Measurements from ENCODE around the gene DDX59. TPM values are rescaled to one million over a fixed set of nuclear protein-coding genes. Genes with fewer than 3 reads are reported as not detected.

Gene DDX59
- total RNA-seq, 1 donor from 2014 or later: 19.0 TPM

- Mint-ChIP-seq H3K4me1 (ENCODE audit: unreplicated experiment) (peaks cover 8% of the 10 kb centered on the region), H3K9me3 (peaks cover 4% of the 10 kb centered on the region), H3K27me3 (no peaks in the 10 kb centered on the region), H3K27ac (no peak overlapping the region), H3K4me3 (no peak overlapping the region), H3K36me3 (no peaks in the 10 kb centered on the region)
- no peak for TF ChIP-seq CTCF (conservative IDR thresholded peaks at IDR 0.05)
- no peak for DNase-seq (ENCODE audit: extremely low spot score, unreplicated experiment)
Observed at GRCh38 chr1:200707116-200707515, 37.4 kb upstream of the DDX59 start.

GRCh38 chr1:200706111-200706814 lies 36.6 kb upstream of the DDX59 start:
- Mint-ChIP-seq H3K4me3 (no peak overlapping the region), H3K9me3 (peaks cover 4% of the 10 kb centered on the region), H3K27ac (no peak overlapping the region), H3K36me3 (no peaks in the 10 kb centered on the region), H3K4me1 (ENCODE audit: unreplicated experiment) (peaks cover 8% of the 10 kb centered on the region), H3K27me3 (no peaks in the 10 kb centered on the region)
- TF ChIP-seq CTCF (conservative IDR thresholded peaks at IDR 0.05): no peak
- no peak for DNase-seq (ENCODE audit: extremely low spot score, unreplicated experiment)

- no peak overlapping the region for H3K27ac Mint-ChIP-seq
- no peak for TF ChIP-seq CTCF (conservative IDR thresholded peaks at IDR 0.05)
- DNase-seq (ENCODE audit: extremely low spot score, unreplicated experiment): no peak
Observed at GRCh38 chr1:200704986-200705500, 35.3 kb upstream of the DDX59 start.

GRCh38 chr1:200699871-200700270 lies 30.2 kb upstream of the DDX59 start:
- Mint-ChIP-seq H3K27ac (no peak overlapping the region), H3K4me1 (ENCODE audit: unreplicated experiment) (no peaks in the 10 kb centered on the region), H3K9me3 (no peaks in the 10 kb centered on the region), H3K27me3 (no peaks in the 10 kb centered on the region), H3K4me3 (no peak overlapping the region), H3K36me3 (no peaks in the 10 kb centered on the region)
- no peak for DNase-seq (ENCODE audit: extremely low spot score, unreplicated experiment)
- no peak for TF ChIP-seq CTCF (conservative IDR thresholded peaks at IDR 0.05)

More at GRCh38 chr1:200704986-200705500, 35.3 kb upstream of the DDX59 start:
- no peak overlapping the region for H3K4me3 Mint-ChIP-seq
- H3K36me3 Mint-ChIP-seq: no peaks in the 10 kb centered on the region
- H3K9me3 Mint-ChIP-seq: peaks cover 2% of the 10 kb centered on the region
- H3K4me1 Mint-ChIP-seq (ENCODE audit: unreplicated experiment): peaks cover 2% of the 10 kb centered on the region
- H3K27me3 Mint-ChIP-seq: no peaks in the 10 kb centered on the region

- TF ChIP-seq CTCF (conservative IDR thresholded peaks at IDR 0.05): no peak
- Mint-ChIP-seq H3K4me3 (no peak overlapping the region), H3K4me1 (ENCODE audit: unreplicated experiment) (no peaks in the 10 kb centered on the region), H3K27ac (no peak overlapping the region), H3K36me3 (no peaks in the 10 kb centered on the region), H3K27me3 (no peaks in the 10 kb centered on the region), H3K9me3 (no peaks in the 10 kb centered on the region)
- DNase-seq (ENCODE audit: extremely low spot score, unreplicated experiment): no peak
Observed at GRCh38 chr1:200694738-200695137, 25.0 kb upstream of the DDX59 start.

Measured in type B pancreatic cell (in vitro differentiated cells).